NCI-H2227 (cell line): ENCODE data around the gene TNFAIP3.

Experiments
- DNase-seq: peaks from one replicate; lab custom pipeline; 2025; ENCODE audit not compliant: unreplicated experiment; lab: John Stamatoyannopoulos, UW

TNFAIP3 gene

GRCh38 chr6:137896647-137897046 lies 29.6 kb downstream of the TNFAIP3 start:
- DNase-seq: no peak

GRCh38 chr6:137900815-137901214 lies 33.8 kb downstream of the TNFAIP3 start:
- no peak for DNase-seq

- no peak for DNase-seq
Observed at GRCh38 chr6:137901454-137901853, 34.4 kb downstream of the TNFAIP3 start.

- DNase-seq: no peak
Observed at GRCh38 chr6:137902699-137903098, 35.6 kb downstream of the TNFAIP3 start.

GRCh38 chr6:137903274-137903932 lies 36.3 kb downstream of the TNFAIP3 start:
- no peak for DNase-seq

- no peak for DNase-seq
Observed at GRCh38 chr6:137903933-137904821, 37.1 kb downstream of the TNFAIP3 start.

- no peak for DNase-seq
Observed at GRCh38 chr6:137904822-137905617, 38.0 kb downstream of the TNFAIP3 start.

- DNase-seq: no peak
Observed at GRCh38 chr6:137906020-137906472, 39.0 kb downstream of the TNFAIP3 start.

- no peak for DNase-seq
Observed at GRCh38 chr6:137907170-137907569, 40.1 kb downstream of the TNFAIP3 start.

- DNase-seq: no peak
Observed at GRCh38 chr6:137909533-137909932, 42.5 kb downstream of the TNFAIP3 start.

GRCh38 chr6:137910424-137910834 lies 43.4 kb downstream of the TNFAIP3 start:
- DNase-seq: no peak

GRCh38 chr6:137910843-137911456 lies 43.9 kb downstream of the TNFAIP3 start:
- DNase-seq: no peak

GRCh38 chr6:137911675-137912191 lies 44.7 kb downstream of the TNFAIP3 start:
- DNase-seq: no peak

GRCh38 chr6:137912813-137913212 lies 45.8 kb downstream of the TNFAIP3 start:
- DNase-seq: no peak

- DNase-seq: no peak
Observed at GRCh38 chr6:137913434-137913833, 46.4 kb downstream of the TNFAIP3 start.

GRCh38 chr6:137913996-137914529 lies 47.0 kb downstream of the TNFAIP3 start:
- no peak for DNase-seq

GRCh38 chr6:137914530-137915193 lies 47.6 kb downstream of the TNFAIP3 start:
- no peak for DNase-seq

- DNase-seq: no peak
Observed at GRCh38 chr6:137915790-137916189, 48.7 kb downstream of the TNFAIP3 start.

GRCh38 chr6:137917551-137918325 lies 50.7 kb downstream of the TNFAIP3 start:
- no peak for DNase-seq
